ENCODE results near the gene SLC29A2.

The SLC29A2 gene

DNA sequence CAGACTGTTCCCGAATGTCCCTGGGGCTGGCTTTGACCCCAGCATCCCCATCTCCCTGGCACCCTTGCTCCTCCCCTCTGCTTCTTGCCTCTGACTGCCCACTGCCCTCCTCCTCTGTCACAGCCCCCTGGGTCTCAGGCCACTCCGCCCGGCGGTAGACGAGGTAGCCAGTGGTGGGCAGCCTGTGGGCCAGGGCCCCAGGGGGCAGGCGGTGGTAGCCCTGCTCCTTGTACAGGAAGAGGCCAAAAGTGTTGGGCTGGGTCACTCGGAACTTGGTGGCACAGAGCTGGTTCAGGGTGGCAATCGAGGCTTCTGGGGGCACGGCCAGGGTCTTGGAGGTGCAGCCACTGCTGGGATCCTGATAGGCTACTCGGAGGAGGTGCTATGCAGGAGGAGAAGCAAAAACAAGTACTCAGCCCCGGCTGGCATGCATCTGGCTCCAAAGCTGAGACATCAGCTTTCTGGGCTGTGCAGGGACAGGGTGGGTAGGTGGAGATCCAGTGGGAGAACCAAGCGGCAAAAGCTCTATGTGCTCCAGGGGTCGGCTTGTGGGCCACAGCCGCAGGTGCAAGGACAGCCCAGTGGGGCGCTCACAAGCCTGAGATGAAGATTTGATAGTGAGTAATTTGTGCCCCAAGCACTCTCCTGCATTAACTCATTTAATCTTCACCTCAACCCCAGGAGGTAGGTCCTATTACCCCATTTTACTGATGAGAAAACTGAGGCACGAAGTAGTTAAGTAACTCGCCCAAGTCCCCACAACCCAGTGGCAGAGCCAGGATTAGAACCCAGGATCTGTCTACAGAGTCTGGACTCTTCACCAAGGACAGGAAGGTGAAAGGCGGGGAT lies 39.0 kb downstream of the SLC29A2 start:
- Histone ChIP-seq H3F3A (ENCODE audit: insufficient read depth, low read length) (no peaks in the 10 kb centered on the region), H4K20me1 (ENCODE audit: insufficient read depth, low read length) (no peaks in the 10 kb centered on the region), H2AFZ (ENCODE audit: low read length) (no peak overlapping the region), H3K4me1 (ENCODE audit: low read length) (no peaks in the 10 kb centered on the region), H3K27ac (ENCODE audit: low read length) (no peak overlapping the region), H3K9me3 (replicated peaks; ENCODE audit: insufficient read depth, low read length) (no peaks in the 10 kb centered on the region), H3K79me2 (ENCODE audit: low read length) (no peaks in the 10 kb centered on the region), H3K4me2 (ENCODE audit: low read depth, low read length) (no peak overlapping the region), H3K27me3 (replicated peaks; ENCODE audit: insufficient read depth, low read length) (peaks cover 55% of the 10 kb centered on the region), H3K4me3 (ENCODE audit: low read length) (no peak overlapping the region), H3K36me3 (replicated peaks; ENCODE audit: insufficient read depth, low read length) (no peaks in the 10 kb centered on the region), H3K9ac (ENCODE audit: low read length) (no peak overlapping the region), H3K9me2 (replicated peaks; ENCODE audit: insufficient read depth, low read length) (no peaks in the 10 kb centered on the region)
- DNase-seq = no peak
- TF ChIP-seq EZH2phosphoT487 (IDR thresholded peaks at IDR 0.05; ENCODE audit: low read length) (no peak), EZH2 (optimal IDR thresholded peaks at IDR 0.05; ENCODE audit: low read depth, low read length) (no peak)
- TF ChIP-seq, protein P1, sequence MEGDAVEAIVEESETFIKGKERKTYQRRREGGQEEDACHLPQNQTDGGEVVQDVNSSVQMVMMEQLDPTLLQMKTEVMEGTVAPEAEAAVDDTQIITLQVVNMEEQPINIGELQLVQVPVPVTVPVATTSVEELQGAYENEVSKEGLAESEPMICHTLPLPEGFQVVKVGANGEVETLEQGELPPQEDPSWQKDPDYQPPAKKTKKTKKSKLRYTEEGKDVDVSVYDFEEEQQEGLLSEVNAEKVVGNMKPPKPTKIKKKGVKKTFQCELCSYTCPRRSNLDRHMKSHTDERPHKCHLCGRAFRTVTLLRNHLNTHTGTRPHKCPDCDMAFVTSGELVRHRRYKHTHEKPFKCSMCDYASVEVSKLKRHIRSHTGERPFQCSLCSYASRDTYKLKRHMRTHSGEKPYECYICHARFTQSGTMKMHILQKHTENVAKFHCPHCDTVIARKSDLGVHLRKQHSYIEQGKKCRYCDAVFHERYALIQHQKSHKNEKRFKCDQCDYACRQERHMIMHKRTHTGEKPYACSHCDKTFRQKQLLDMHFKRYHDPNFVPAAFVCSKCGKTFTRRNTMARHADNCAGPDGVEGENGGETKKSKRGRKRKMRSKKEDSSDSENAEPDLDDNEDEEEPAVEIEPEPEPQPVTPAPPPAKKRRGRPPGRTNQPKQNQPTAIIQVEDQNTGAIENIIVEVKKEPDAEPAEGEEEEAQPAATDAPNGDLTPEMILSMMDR (IDR thresholded peaks at IDR 0.05; ENCODE audit: low read length) = no peak

DNA sequence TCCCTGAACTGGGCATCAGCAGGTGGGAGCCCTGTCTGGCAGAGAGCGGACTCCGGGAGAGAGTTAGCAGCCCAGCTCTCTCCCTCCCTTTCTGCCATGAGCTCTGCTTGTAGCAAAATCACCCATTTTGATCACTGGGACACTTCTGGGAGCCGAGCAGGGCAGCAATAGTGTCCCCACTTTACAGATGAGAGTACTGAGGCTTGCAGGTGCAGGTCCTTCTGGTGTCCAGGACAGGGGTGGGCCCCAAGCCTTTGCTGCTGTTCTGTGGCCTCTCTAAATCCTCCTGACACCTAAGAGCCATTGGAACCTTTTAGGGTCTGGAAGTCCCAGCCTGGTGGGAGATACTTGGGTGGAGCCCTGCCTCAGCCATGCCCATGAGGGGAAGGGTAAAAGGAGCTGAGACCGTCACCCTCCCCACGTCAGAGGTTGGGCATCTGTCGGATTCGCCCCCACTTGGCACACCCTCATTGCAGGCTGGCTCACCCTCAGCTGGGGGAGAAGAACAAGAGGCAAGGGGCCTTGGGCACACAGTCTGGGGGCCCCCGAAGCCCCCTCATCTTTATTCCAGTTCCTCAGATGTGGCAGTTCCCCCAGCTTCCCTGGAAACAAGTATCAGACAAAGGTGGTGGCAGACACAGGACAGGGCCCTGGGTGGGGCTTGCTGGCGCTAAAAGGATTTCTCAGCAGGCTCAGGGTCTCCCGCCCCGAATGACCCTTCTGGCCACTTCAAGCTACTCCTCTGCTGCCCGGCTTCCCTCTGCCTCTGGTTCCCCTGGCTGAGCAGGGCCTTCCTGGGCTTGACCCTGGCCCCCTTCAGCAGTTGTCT lies 39.8 kb downstream of the SLC29A2 start:
- Histone ChIP-seq H3K4me3 (ENCODE audit: low read length) (no peak overlapping the region), H3K27ac (ENCODE audit: low read length) (no peak overlapping the region), H3K4me2 (ENCODE audit: low read depth, low read length) (no peak overlapping the region), H3K9me3 (replicated peaks; ENCODE audit: insufficient read depth, low read length) (no peaks in the 10 kb centered on the region), H3F3A (ENCODE audit: insufficient read depth, low read length) (no peaks in the 10 kb centered on the region), H3K9ac (ENCODE audit: low read length) (no peak overlapping the region), H2AFZ (ENCODE audit: low read length) (no peak overlapping the region), H3K79me2 (ENCODE audit: low read length) (no peaks in the 10 kb centered on the region), H3K4me1 (ENCODE audit: low read length) (no peaks in the 10 kb centered on the region), H3K36me3 (replicated peaks; ENCODE audit: insufficient read depth, low read length) (no peaks in the 10 kb centered on the region), H3K27me3 (replicated peaks; ENCODE audit: insufficient read depth, low read length) (peaks cover 55% of the 10 kb centered on the region), H3K9me2 (replicated peaks; ENCODE audit: insufficient read depth, low read length) (no peaks in the 10 kb centered on the region), H4K20me1 (ENCODE audit: insufficient read depth, low read length) (no peaks in the 10 kb centered on the region)
- no peak for TF ChIP-seq EZH2phosphoT487 (IDR thresholded peaks at IDR 0.05; ENCODE audit: low read length)
- TF ChIP-seq, protein P1 (IDR thresholded peaks at IDR 0.05; ENCODE audit: low read length) = no peak
- no peak for TF ChIP-seq EZH2 (optimal IDR thresholded peaks at IDR 0.05; ENCODE audit: low read depth, low read length)
- no peak for DNase-seq

DNA sequence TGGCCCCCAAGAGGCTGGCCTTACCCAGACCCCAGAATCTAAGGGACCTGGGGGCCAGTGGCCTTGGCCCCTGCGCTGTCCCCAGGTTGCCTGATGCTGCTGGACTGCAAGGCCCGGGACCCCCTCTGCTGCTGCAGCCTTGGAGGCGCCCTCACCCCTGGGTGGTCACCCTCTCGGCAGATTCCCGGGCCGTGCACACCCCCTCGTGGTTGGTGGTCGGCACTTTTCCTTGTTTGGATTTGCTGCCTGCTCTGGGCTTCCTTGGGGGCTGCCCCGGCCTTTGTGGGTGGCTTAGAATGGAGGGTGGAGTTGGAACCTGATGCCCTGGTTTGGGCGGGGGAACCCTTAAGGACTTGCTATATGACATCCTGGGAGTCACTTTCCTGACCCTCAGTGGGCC lies 40.6 kb downstream of the SLC29A2 start:
- Histone ChIP-seq H3K4me2 (ENCODE audit: low read depth, low read length) (no peak overlapping the region), H3K4me1 (ENCODE audit: low read length) (no peaks in the 10 kb centered on the region)
- TF ChIP-seq EZH2phosphoT487 (IDR thresholded peaks at IDR 0.05; ENCODE audit: low read length) (no peak), EZH2 (optimal IDR thresholded peaks at IDR 0.05; ENCODE audit: low read depth, low read length) (no peak)
- TF ChIP-seq, protein P1 (IDR thresholded peaks at IDR 0.05; ENCODE audit: low read length) = no peak

More for the DNA sequence above, 40.6 kb downstream of the SLC29A2 start:
- Histone ChIP-seq H3K27me3 (replicated peaks; ENCODE audit: insufficient read depth, low read length) (peaks cover 55% of the 10 kb centered on the region), H3K9me2 (replicated peaks; ENCODE audit: insufficient read depth, low read length) (no peaks in the 10 kb centered on the region), H2AFZ (ENCODE audit: low read length) (no peak overlapping the region), H3F3A (ENCODE audit: insufficient read depth, low read length) (no peaks in the 10 kb centered on the region), H3K36me3 (replicated peaks; ENCODE audit: insufficient read depth, low read length) (no peaks in the 10 kb centered on the region), H3K27ac (ENCODE audit: low read length) (no peak overlapping the region), H3K9me3 (replicated peaks; ENCODE audit: insufficient read depth, low read length) (no peaks in the 10 kb centered on the region), H3K4me3 (ENCODE audit: low read length) (no peak overlapping the region), H3K9ac (ENCODE audit: low read length) (no peak overlapping the region), H4K20me1 (ENCODE audit: insufficient read depth, low read length) (no peaks in the 10 kb centered on the region), H3K79me2 (ENCODE audit: low read length) (no peaks in the 10 kb centered on the region)
- no peak for DNase-seq
